ENCODE measurements around the gene ADISSP. TPM values are rescaled to one million over a fixed set of nuclear protein-coding genes. Genes with fewer than 3 reads are reported as not detected.

Gene ADISSP
- total and polyA plus RNA-seq, 2 of the 8 experiments (the other 6 are each of a cell fraction or from before 2014, with no cell fraction given) = 111 to 141 TPM

DNA sequence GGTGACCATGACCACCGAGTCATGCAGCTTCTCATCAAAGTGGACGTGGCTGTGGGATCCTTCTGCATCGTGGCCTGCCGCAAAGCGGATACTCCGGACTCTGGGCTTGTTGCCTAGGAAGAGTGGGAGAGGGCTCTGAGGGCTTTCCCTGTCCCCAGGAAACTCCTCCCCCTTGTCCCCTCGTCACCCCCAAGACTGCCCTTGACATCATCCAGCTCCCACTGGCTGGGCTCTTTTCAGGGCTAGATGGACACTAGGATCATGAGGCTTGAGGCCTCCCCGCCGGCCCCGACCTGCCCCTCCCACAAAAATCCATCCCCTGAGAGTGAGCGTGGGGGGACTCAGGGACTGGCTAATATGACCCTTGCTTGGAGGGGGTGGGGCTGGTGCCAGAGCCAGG, 9.0 kb downstream of the ADISSP start:
- H4K8ac ChIP-seq (ENCODE audit: extremely low read depth, insufficient read depth, low read length) = no peak overlapping the region
- no peak overlapping the region for H2BK12ac ChIP-seq (ENCODE audit: low read depth, low read length)
- H3K4me2 ChIP-seq (ENCODE audit: insufficient read depth in 1 of 2, low read depth in 2 of 2, low read length in 2 of 2) = no peak overlapping the region
- no peak overlapping the region for H4K5ac ChIP-seq (ENCODE audit: insufficient read length, low read depth, low read length)
- ChIA-PET CTCF (ENCODE audit: partially characterized antibody) (interaction anchor here (0.6 to 18.6 kb wide), 6 partner anchors 5 to 82 kb away, joined by 3 to 277 read pairs (median 116); partner anchors contain the start of genes ADISSP and HSPA12B), POLR2A (ENCODE audit: partially characterized antibody) (interaction anchor here (1.1 to 5.9 kb wide), 5 partner anchors 6 to 128 kb away, joined by 3 to 46 read pairs (median 13); partner anchors contain the start of gene ADISSP)
- H2BK5ac ChIP-seq (ENCODE audit: low read depth, low read length) = no peak overlapping the region
- H3K79me1 ChIP-seq (ENCODE audit: low read depth, low read length) = peaks cover 8% of the 10 kb centered on the region
- no peaks in the 10 kb centered on the region for H3K9me3 ChIP-seq (ENCODE audit: insufficient read depth in 2 of 2, low read depth in 1 of 2, low read length in 1 of 2)
- H3K27me3 ChIP-seq (replicated peaks in 1 of 4; ENCODE audit: control insufficient read depth in 3 of 4, extremely low read depth in 1 of 4, insufficient read depth in 3 of 4, low read length in 3 of 4) = no peaks in the 10 kb centered on the region
- peaks cover 6 to 17% of the 10 kb centered on the region in 2 experiments for H4K20me1 ChIP-seq (replicated peaks in 1 of 2; ENCODE audit: control insufficient read depth in 1 of 2, insufficient read depth in 2 of 2, low read length in 2 of 2)
- no peak overlapping the region for H3K14ac ChIP-seq (ENCODE audit: insufficient read length)
- WGBS, 2 experiments (ENCODE audit: extremely low coverage in 1 of 2, insufficient coverage in 1 of 2, insufficient read length in 1 of 2, insufficient replicate concordance in 2 of 2, low coverage in 1 of 2, low lambda C conversion rate in 2 of 2, missing lambda C conversion rate in 1 of 2) = 93% methylated on average over 11 of the region's 11 CpGs; no CpG with 5 or more reads in 1 of the 2 experiments
- FAIRE-seq (no peak), DNase-seq (ENCODE audit: low read depth in 1 of 2, low spot score in 2 of 2) (no peak)
- H3K23ac ChIP-seq (ENCODE audit: insufficient read length) = no peak overlapping the region
- H3K4me1 ChIP-seq (replicated peaks in 1 of 4; ENCODE audit: control insufficient read depth in 3 of 4, insufficient read depth in 4 of 4, low read length in 3 of 4) = no peaks in the 10 kb centered on the region; a peak in 1 of 7 replicates
- no peak overlapping the region for H3K9ac ChIP-seq (replicated peaks in 1 of 4; ENCODE audit: extremely low read depth in 1 of 4, low read depth in 3 of 4, low read length in 3 of 4)
- no peak overlapping the region for H2BK15ac ChIP-seq (ENCODE audit: low read length)
- no peaks in the 10 kb centered on the region for H3K23me2 ChIP-seq (ENCODE audit: low read depth, low read length)
- H3K27ac ChIP-seq (ENCODE audit: low read depth, low read length) = no peak overlapping the region
- H2AFZ ChIP-seq (ENCODE audit: low read length) = no peak overlapping the region
- H3K36me3 ChIP-seq (ENCODE audit: control insufficient read depth in 2 of 4, insufficient read depth in 4 of 4, low read length in 3 of 4) = peaks cover 0 to 15% (median 2%) of the 10 kb centered on the region in 4 experiments; a peak in 5 of 8 replicates
- no peak overlapping the region for H2BK20ac ChIP-seq (ENCODE audit: low read length)
- no peak overlapping the region for H3K4me3 ChIP-seq (ENCODE audit: extremely low read depth in 1 of 4, insufficient read depth in 2 of 4, low read depth in 3 of 4, low read length in 4 of 4)
- no peak overlapping the region for H3K56ac ChIP-seq (replicated peaks; ENCODE audit: insufficient read length, low read depth, low read length)
- H3K79me2 ChIP-seq (ENCODE audit: control insufficient read depth in 1 of 2, insufficient read depth in 2 of 2, low read length in 2 of 2) = peaks cover 0 to 5% of the 10 kb centered on the region in 2 experiments; a peak in 1 of 4 replicates
- no peak overlapping the region for H4K91ac ChIP-seq (replicated peaks; ENCODE audit: insufficient read length, low read length)
- no peak overlapping the region for H3K4ac ChIP-seq (replicated peaks; ENCODE audit: insufficient read length, low read depth, low read length)
- H2AK5ac ChIP-seq (ENCODE audit: low read depth, low read length) = no peak overlapping the region
- no peak overlapping the region for H2BK120ac ChIP-seq (replicated peaks; ENCODE audit: low read depth, low read length)
- no peak overlapping the region for H3K18ac ChIP-seq (ENCODE audit: extremely low read depth, low read length)
- TF ChIP-seq EZH2 (IDR thresholded peaks at IDR 0.05; ENCODE audit: low read depth, low read length, severe bottlenecking) (no peak), RNF2 (IDR thresholded peaks at IDR 0.05; ENCODE audit: borderline replicate concordance, low read depth, low read length, missing control alignments, poor library complexity, severe bottlenecking) (no peak), SRF (IDR thresholded peaks at IDR 0.05; ENCODE audit: low read depth, low read length) (no peak), BCL11A (IDR thresholded peaks at IDR 0.05; ENCODE audit: low read depth in 2 of 2, low read length in 2 of 2) (no peak), CHD2 (IDR thresholded peaks at IDR 0.05; ENCODE audit: low read length) (no peak), HDAC2 (IDR thresholded peaks at IDR 0.05; ENCODE audit: borderline replicate concordance in 1 of 2, low read depth in 2 of 2, low read length in 2 of 2) (no peak), GABPA (IDR thresholded peaks at IDR 0.05; ENCODE audit: borderline replicate concordance, insufficient read depth, low read length) (no peak), CBX5 (IDR thresholded peaks at IDR 0.05; ENCODE audit: low read depth, low read length) (no peak), TEAD4 (IDR thresholded peaks at IDR 0.05; ENCODE audit: low read depth, low read length) (no peak), SP4 (IDR thresholded peaks at IDR 0.05; ENCODE audit: low read length) (no peak), HDAC6 (IDR thresholded peaks at IDR 0.05; ENCODE audit: low read depth, low read length) (no peak), NRF1 (IDR thresholded peaks at IDR 0.05; ENCODE audit: low read depth, low read length) (no peak)
- TF ChIP-seq, protein P1, sequence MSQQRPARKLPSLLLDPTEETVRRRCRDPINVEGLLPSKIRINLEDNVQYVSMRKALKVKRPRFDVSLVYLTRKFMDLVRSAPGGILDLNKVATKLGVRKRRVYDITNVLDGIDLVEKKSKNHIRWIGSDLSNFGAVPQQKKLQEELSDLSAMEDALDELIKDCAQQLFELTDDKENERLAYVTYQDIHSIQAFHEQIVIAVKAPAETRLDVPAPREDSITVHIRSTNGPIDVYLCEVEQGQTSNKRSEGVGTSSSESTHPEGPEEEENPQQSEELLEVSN (IDR thresholded peaks at IDR 0.05) = no peak
